Activated naive CD4-positive, alpha-beta T cell treated with anti-CD3 and anti-CD28 coated beads for 36 hours (primary cell): ENCODE measurements around the gene OR2D2. TPM values are rescaled to one million over a fixed set of nuclear protein-coding genes. Genes with fewer than 3 reads are reported as not detected.
"Not testable (repeated sequence)": the region's sequence is repeated elsewhere in the genome, so short reads cannot be mapped to it uniquely, and the experiment has no call there.

Experiments used
- CTCF ChIA-PET: fragments of 350-600 bp; sonication (Branson Sonifier 250); formaldehyde crosslinking; loops from one replicate; lab custom pipeline; 2021; ENCODE audit warnings: antibody characterized with exemption; lab: Charles Lee
- DNase-seq: peaks from one replicate; pipeline ENCODE4 v3.0.0-alpha.2; 2020
- H3K27ac Mint-ChIP-seq: one replicate; pipeline ENCODE4 v1.8.0; 2021; ENCODE audit warnings: mild to moderate bottlenecking, mixed read lengths
- H3K27me3 Mint-ChIP-seq: one replicate; pipeline ENCODE4 v1.8.0; 2021; ENCODE audit warnings: low read depth, mixed read lengths
- H3K36me3 Mint-ChIP-seq: one replicate; pipeline ENCODE4 v1.8.0; 2021; ENCODE audit warnings: low read depth, mixed read lengths
- H3K4me1 Mint-ChIP-seq: one replicate; pipeline ENCODE4 v1.8.0; 2021; ENCODE audit warnings: low read depth, mixed read lengths
- H3K4me3 Mint-ChIP-seq: one replicate; pipeline ENCODE4 v1.8.0; 2021; ENCODE audit warnings: mild to moderate bottlenecking, moderate library complexity, mixed read lengths
- H3K9me3 Mint-ChIP-seq: one replicate; pipeline ENCODE4 v1.8.0; 2021; ENCODE audit warnings: mixed read lengths
- intact Hi-C: fragments of 100-400 bp; cut with micrococcal nuclease; formaldehyde crosslinking; loops from one replicate; pipeline ENCODE4 v1.15.1; 2023
- total RNA-seq, 2 experiments: library from RNA; stranded (reverse); gene quantifications; one replicate each; pipeline ENCODE4 v1.2.3, GENCODE V29; 2021

OR2D2 gene
- total RNA-seq, 2 experiments from 2014 or later = not detected

DNA sequence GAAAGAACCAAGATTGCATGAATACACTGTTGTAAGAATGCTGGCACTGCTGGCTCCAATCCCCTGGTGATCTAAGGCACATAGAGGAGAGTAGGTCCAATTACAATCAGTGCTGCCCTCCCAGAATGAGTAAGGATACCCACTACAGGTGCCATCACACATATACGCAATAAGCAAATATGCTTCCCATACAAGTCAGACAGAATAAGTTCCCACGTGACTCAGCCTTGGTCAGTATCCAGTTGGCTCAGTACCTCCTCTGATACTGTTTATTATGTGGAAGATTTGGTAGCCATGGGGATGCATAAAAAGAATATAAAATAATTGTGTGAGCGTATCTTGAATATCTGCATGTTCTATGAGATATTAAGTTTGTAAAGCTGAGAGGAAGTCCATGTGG lies 19.6 kb upstream of the OR2D2 start:
- no peak overlapping the region for H3K4me3 Mint-ChIP-seq
- intact Hi-C loops = no loop called here
- CTCF ChIA-PET = interaction anchor here (1.2 kb wide), 1 partner anchor 157 kb away, joined by 3 read pairs; no protein-coding TSS in a partner anchor

GRCh38 chr11:6911378-6911777 lies 19.1 kb upstream of the OR2D2 start:
- Mint-ChIP-seq H3K9me3 (no peaks in the 10 kb centered on the region), H3K36me3 (no peaks in the 10 kb centered on the region), H3K27me3 (no peaks in the 10 kb centered on the region), H3K4me3 (no peak overlapping the region), H3K27ac (no peak overlapping the region), H3K4me1 (no peaks in the 10 kb centered on the region)
- CTCF ChIA-PET = interaction anchor here (1.2 kb wide), 1 partner anchor 157 kb away, joined by 3 read pairs; no protein-coding TSS in a partner anchor
- no peak for DNase-seq
- intact Hi-C loops = no loop called here

More for the DNA sequence above, 19.6 kb upstream of the OR2D2 start:
- no peaks in the 10 kb centered on the region for H3K36me3 Mint-ChIP-seq
- no peaks in the 10 kb centered on the region for H3K9me3 Mint-ChIP-seq
- H3K27me3 Mint-ChIP-seq = no peaks in the 10 kb centered on the region
- DNase-seq = no peak
- no peak overlapping the region for H3K27ac Mint-ChIP-seq
- no peaks in the 10 kb centered on the region for H3K4me1 Mint-ChIP-seq

DNA sequence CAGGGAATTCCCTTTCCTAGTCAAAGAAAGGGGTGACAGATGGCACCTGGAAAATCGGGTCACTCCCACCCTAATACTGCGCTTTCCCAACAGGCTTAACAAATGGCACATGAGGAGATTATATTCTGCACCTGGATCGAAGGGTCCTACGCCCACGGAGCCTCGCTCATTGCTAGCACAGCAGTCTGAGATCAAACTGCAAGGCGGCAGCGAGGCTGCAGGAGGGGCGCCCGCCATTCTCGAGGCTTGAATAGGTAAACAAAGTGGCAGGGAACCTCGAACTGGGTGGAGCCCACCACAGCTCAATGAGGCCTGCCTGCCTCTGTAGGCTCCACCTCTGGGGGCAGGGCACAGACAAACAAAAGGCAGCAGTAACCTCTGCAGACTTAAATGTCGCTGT lies 12.5 kb upstream of the OR2D2 start:
- H3K9me3 Mint-ChIP-seq, intact Hi-C loops, H3K4me1 Mint-ChIP-seq, H3K4me3 Mint-ChIP-seq, H3K36me3 Mint-ChIP-seq, H3K27ac Mint-ChIP-seq, H3K27me3 Mint-ChIP-seq, DNase-seq: not testable (repeated sequence)
- CTCF ChIA-PET = interaction anchor here (0.8 kb wide), 1 partner anchor 93 kb away, joined by 3 read pairs; no protein-coding TSS in a partner anchor

- Mint-ChIP-seq H3K27ac (no peak overlapping the region), H3K27me3 (peaks cover 2% of the 10 kb centered on the region), H3K4me1 (no peaks in the 10 kb centered on the region), H3K9me3 (no peaks in the 10 kb centered on the region), H3K4me3 (no peak overlapping the region), H3K36me3 (no peaks in the 10 kb centered on the region)
- DNase-seq = no peak
- CTCF ChIA-PET = interaction anchor here (0.7 to 1.4 kb wide), 2 partner anchors 88 to 127 kb away, joined by 3 to 4 read pairs; no protein-coding TSS in a partner anchor
- intact Hi-C loops = no loop called here
Observed at GRCh38 chr11:6900327-6900999, 8.2 kb upstream of the OR2D2 start.

GRCh38 chr11:6898911-6899310 lies 6.6 kb upstream of the OR2D2 start:
- intact Hi-C loops = no loop called here
- no peaks in the 10 kb centered on the region for H3K9me3 Mint-ChIP-seq
- DNase-seq = no peak
- CTCF ChIA-PET = no interaction called here
- H3K27me3 Mint-ChIP-seq = peaks cover 2% of the 10 kb centered on the region
- H3K36me3 Mint-ChIP-seq = no peaks in the 10 kb centered on the region
- H3K27ac Mint-ChIP-seq = no peak overlapping the region
- H3K4me1 Mint-ChIP-seq = no peaks in the 10 kb centered on the region
- H3K4me3 Mint-ChIP-seq = no peak overlapping the region

GRCh38 chr11:6895010-6895409 lies 2.7 kb upstream of the OR2D2 start:
- Mint-ChIP-seq H3K4me1 (no peaks in the 10 kb centered on the region), H3K36me3 (no peaks in the 10 kb centered on the region), H3K27ac (no peak overlapping the region), H3K9me3 (no peaks in the 10 kb centered on the region), H3K4me3 (no peak overlapping the region), H3K27me3 (peaks cover 14% of the 10 kb centered on the region)
- DNase-seq = no peak
- CTCF ChIA-PET = no interaction called here
- intact Hi-C loops = no loop called here

DNA sequence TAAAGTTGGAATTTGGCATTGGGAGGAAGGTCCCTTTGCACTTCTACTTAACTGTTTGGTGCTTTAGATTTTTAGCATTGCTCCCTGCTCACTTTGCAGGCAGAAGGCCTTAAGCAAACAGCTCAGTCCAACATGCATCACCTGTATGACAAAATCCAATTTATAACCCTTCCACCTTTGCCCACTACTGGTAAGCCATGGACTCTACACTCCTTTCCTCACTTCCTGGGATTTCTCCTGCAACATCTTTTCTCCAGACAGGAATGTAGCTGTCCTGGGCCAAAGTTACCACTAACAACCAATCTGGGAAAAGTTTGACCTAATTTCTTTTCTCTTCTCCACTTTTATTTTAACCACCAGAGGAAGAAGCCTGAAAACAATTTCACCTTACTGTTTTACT lies 1.8 kb upstream of the OR2D2 start:
- H3K27ac Mint-ChIP-seq = no peak overlapping the region
- no peaks in the 10 kb centered on the region for H3K4me1 Mint-ChIP-seq
- H3K9me3 Mint-ChIP-seq = no peaks in the 10 kb centered on the region
- no peaks in the 10 kb centered on the region for H3K36me3 Mint-ChIP-seq
- CTCF ChIA-PET = no interaction called here
- no peak for DNase-seq
- H3K4me3 Mint-ChIP-seq = no peak overlapping the region
- intact Hi-C loops = no loop called here
- peaks cover 14% of the 10 kb centered on the region for H3K27me3 Mint-ChIP-seq

GRCh38 chr11:6889835-6890234 lies 2.5 kb downstream of the OR2D2 start:
- intact Hi-C loops = no loop called here
- Mint-ChIP-seq H3K27me3 (peaks cover 11% of the 10 kb centered on the region), H3K36me3 (no peaks in the 10 kb centered on the region), H3K4me3 (no peak overlapping the region), H3K27ac (no peak overlapping the region), H3K4me1 (no peaks in the 10 kb centered on the region), H3K9me3 (no peaks in the 10 kb centered on the region)
- no peak for DNase-seq
- CTCF ChIA-PET = interaction anchor here (0.6 to 1.4 kb wide), 4 partner anchors 13 to 1583 kb away, joined by 3 to 4 read pairs (median 4); no protein-coding TSS in a partner anchor

- H3K36me3 Mint-ChIP-seq = no peaks in the 10 kb centered on the region
- CTCF ChIA-PET = no interaction called here
- H3K4me3 Mint-ChIP-seq = no peak overlapping the region
- no peaks in the 10 kb centered on the region for H3K9me3 Mint-ChIP-seq
- H3K4me1 Mint-ChIP-seq = no peaks in the 10 kb centered on the region
- H3K27ac Mint-ChIP-seq = no peak overlapping the region
- no peak for DNase-seq
- H3K27me3 Mint-ChIP-seq = peaks cover 11% of the 10 kb centered on the region
- intact Hi-C loops = no loop called here
Observed at GRCh38 chr11:6888830-6889229, 3.5 kb downstream of the OR2D2 start.

DNA sequence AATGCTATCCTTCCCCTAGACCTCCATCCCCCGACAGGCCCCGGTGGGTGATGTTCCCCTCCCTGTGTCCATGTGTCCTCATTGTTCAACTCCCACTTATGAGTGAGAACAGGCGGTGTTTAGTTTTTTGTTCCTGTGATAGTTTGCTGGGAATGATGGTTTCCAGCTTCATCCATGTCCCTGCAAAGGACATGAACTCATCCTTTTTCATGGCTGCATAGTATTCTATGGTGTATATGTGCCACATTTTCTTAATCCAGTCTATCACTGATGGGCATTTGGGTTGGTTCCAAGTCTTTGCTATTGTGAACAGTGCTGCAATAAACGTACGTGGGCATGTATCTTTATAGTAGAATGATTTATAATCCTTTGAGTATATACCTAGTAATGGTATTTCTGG lies 4.6 kb downstream of the OR2D2 start:
- not testable (repeated sequence) for H3K36me3 Mint-ChIP-seq

DNA sequence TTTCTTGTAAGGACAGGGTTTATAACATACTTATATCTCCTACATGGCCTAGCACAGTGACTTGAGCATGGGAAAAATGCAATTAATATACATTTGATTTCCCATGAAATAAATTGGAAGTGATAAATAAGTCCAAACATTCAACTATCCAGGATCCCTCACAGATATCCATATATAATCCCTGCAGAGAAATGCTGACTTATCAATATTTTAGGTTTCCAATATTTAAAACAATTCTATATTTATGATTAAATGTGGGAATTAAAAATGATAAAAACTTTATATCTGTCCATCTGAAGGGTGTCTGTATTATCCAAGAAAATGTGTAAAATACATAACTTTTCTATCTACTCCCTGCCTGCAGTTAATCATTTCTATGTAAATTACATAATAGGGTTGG lies 9.5 kb downstream of the OR2D2 start:
- Mint-ChIP-seq H3K27me3 (peaks cover 8% of the 10 kb centered on the region), H3K4me1 (no peaks in the 10 kb centered on the region)

More for the DNA sequence above, 4.6 kb downstream of the OR2D2 start:
- DNase-seq, intact Hi-C loops, H3K9me3 Mint-ChIP-seq, H3K4me1 Mint-ChIP-seq, H3K27ac Mint-ChIP-seq, CTCF ChIA-PET, H3K4me3 Mint-ChIP-seq: not testable (repeated sequence)
- H3K27me3 Mint-ChIP-seq = peaks cover 10% of the 10 kb centered on the region

DNA sequence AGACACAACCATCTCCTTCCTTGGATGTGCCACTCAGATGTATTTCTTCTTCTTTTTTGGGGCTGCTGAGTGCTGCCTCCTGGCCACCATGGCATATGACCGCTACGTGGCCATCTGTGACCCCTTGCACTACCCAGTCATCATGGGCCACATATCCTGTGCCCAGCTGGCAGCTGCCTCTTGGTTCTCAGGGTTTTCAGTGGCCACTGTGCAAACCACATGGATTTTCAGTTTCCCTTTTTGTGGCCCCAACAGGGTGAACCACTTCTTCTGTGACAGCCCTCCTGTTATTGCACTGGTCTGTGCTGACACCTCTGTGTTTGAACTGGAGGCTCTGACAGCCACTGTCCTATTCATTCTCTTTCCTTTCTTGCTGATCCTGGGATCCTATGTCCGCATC lies 15.4 kb downstream of the OR2D2 start:
- Mint-ChIP-seq H3K27me3 (peaks cover 16% of the 10 kb centered on the region), H3K9me3 (no peaks in the 10 kb centered on the region), H3K27ac (no peak overlapping the region), H3K4me3 (no peak overlapping the region), H3K36me3 (no peaks in the 10 kb centered on the region), H3K4me1 (no peaks in the 10 kb centered on the region)
- no peak for DNase-seq
- intact Hi-C loops = no loop called here
- CTCF ChIA-PET = no interaction called here

More for the DNA sequence above, 9.5 kb downstream of the OR2D2 start:
- H3K36me3 Mint-ChIP-seq = no peaks in the 10 kb centered on the region
- H3K4me3 Mint-ChIP-seq = no peak overlapping the region
- H3K9me3 Mint-ChIP-seq = no peaks in the 10 kb centered on the region
- CTCF ChIA-PET = no interaction called here
- no peak overlapping the region for H3K27ac Mint-ChIP-seq
- no peak for DNase-seq
- intact Hi-C loops = no loop called here

- CTCF ChIA-PET = no interaction called here
Observed at GRCh38 chr11:6876325-6876724, 16.0 kb downstream of the OR2D2 start, which contains the start of gene OR10A4. TSS of gene OR10A4 (plus strand) at chr11:6876625. CDS start at chr11:6876648, 23 bp downstream.

More at GRCh38 chr11:6876325-6876724, 16.0 kb downstream of the OR2D2 start, which contains the start of gene OR10A4:
- DNase-seq = no peak
- Mint-ChIP-seq H3K36me3 (no peaks in the 10 kb centered on the region), H3K27ac (no peak within 1 kb of the TSS), H3K4me1 (no peaks in the 10 kb centered on the region), H3K27me3 (peaks cover 18% of the 10 kb centered on the region), H3K4me3 (no peak within 1 kb of the TSS), H3K9me3 (no peaks in the 10 kb centered on the region)
- intact Hi-C loops = no loop called here
